Fibroblast of villous mesenchyme (primary cell): ENCODE data around the gene DHCR24. TPM values are rescaled to one million over a fixed set of nuclear protein-coding genes. Genes with fewer than 3 reads are reported as not detected.

Experiments used
- DNase-seq: peaks from one replicate; pipeline ENCODE4 v3.0.0-alpha.2; 2010; ENCODE audit warnings: low read depth
- H3K4me3 ChIP-seq: 2 replicates; pipeline ENCODE4 v1.5.1; 2011; ENCODE audit warnings: low read depth, mild to moderate bottlenecking, low read length
- CTCF ChIP-seq: IDR thresholded peaks from 2 replicates; pipeline ENCODE4 v1.5.1; 2012; ENCODE audit warnings: low read depth, mild to moderate bottlenecking, low read length; ENCODE audit not compliant: insufficient read depth
- total RNA-seq: library from RNA; depleted of rRNA; stranded (reverse); fragments of >200 nt; gene quantifications from 2 replicates; pipeline ENCODE4 v1.2.3, GENCODE V29; 2012

The DHCR24 gene
- total RNA-seq, 1 donor, result 297 TPM

GRCh38 chr1:54869173-54869851 is 17.7 kb downstream of the DHCR24 start:
- no peak overlapping the region for H3K4me3 ChIP-seq

GRCh38 chr1:54867717-54868057 is 19.3 kb downstream of the DHCR24 start:
- no peak overlapping the region for H3K4me3 ChIP-seq
- no peak for TF ChIP-seq CTCF
- DNase-seq, result no peak

More at GRCh38 chr1:54869173-54869851, 17.7 kb downstream of the DHCR24 start:
- DNase-seq, result no peak
- TF ChIP-seq CTCF, result no peak

GRCh38 chr1:54866801-54867716 is 19.9 kb downstream of the DHCR24 start:
- DNase-seq, result no peak
- no peak overlapping the region for H3K4me3 ChIP-seq
- no peak for TF ChIP-seq CTCF

GRCh38 chr1:54865238-54866073 is 21.5 kb downstream of the DHCR24 start:
- no peak for DNase-seq
- TF ChIP-seq CTCF, result no peak
- H3K4me3 ChIP-seq, result no peak overlapping the region

- DNase-seq, result peak; percentile 41
- no peak overlapping the region for H3K4me3 ChIP-seq
- no peak for TF ChIP-seq CTCF
These were observed 22.4 kb downstream of the DHCR24 start for GRCh38 chr1:54864460-54865208.

GRCh38 chr1:54863267-54863665 is 23.7 kb downstream of the DHCR24 start:
- TF ChIP-seq CTCF, result no peak
- H3K4me3 ChIP-seq, result no peak overlapping the region
- DNase-seq, result no peak
